Amniotic epithelial cell (primary cell): ENCODE results near the gene NDUFS8.

Source experiments
- DNase-seq: peaks from one replicate; pipeline ENCODE4 v3.0.0-alpha.2; 2010; ENCODE audit warnings: low read depth

Gene NDUFS8

DNA sequence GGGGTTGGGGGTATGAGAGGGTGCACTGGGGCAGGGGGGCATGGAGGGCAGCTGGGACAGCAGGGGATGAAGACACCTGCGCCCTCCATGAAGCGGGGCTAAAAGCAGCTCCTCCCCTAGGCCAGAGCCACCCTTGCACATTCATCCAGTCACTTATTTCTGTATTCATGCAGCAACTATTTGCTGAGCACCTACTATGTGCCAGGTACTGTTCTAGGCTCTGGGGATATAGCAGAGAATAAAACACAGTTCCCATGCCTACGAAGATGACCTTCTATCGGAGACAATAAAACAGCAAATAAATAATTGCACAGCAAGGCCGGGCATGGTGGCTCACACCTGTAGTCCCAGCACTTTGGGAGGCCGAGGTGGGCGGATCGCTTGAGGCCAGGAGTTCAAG, 15.0 kb upstream of the NDUFS8 start:
- no peak for DNase-seq

DNA sequence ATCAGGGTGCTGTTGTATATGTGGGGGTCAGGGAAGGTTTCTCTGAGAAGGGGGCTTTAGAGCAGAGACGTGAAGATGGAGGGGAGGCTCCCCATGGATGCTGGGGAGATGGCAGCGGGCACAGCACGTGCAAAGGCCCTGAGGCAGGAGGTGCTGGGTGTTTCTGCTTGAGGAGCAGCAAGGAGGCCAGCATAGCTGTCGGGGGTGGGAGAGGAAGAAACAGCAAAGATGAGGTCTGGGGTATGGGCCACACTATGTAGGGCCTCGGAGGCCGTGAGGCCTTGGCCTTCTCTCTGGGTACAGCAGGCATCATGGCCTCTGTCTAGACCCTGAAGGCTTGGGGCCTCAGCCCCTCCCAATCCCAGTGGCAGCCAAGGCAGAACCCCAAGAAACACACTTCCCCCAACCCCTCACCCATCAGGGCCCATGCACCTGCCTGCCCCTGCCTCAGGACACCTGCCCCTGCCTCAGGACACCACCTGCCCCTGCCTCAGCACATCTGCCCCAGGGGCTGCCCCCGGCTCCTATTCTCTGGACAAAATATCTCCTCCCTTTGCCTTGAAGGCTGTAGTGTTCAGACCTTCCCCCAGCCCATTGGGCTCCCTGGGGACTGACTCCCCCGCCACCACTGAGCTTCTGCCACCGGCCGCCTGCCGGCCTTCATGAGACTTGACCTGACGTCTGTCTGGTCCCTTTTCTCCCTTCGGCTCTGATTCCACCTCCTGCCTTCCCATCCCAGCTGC, 14.1 kb upstream of the NDUFS8 start:
- DNase-seq: no peak

DNA sequence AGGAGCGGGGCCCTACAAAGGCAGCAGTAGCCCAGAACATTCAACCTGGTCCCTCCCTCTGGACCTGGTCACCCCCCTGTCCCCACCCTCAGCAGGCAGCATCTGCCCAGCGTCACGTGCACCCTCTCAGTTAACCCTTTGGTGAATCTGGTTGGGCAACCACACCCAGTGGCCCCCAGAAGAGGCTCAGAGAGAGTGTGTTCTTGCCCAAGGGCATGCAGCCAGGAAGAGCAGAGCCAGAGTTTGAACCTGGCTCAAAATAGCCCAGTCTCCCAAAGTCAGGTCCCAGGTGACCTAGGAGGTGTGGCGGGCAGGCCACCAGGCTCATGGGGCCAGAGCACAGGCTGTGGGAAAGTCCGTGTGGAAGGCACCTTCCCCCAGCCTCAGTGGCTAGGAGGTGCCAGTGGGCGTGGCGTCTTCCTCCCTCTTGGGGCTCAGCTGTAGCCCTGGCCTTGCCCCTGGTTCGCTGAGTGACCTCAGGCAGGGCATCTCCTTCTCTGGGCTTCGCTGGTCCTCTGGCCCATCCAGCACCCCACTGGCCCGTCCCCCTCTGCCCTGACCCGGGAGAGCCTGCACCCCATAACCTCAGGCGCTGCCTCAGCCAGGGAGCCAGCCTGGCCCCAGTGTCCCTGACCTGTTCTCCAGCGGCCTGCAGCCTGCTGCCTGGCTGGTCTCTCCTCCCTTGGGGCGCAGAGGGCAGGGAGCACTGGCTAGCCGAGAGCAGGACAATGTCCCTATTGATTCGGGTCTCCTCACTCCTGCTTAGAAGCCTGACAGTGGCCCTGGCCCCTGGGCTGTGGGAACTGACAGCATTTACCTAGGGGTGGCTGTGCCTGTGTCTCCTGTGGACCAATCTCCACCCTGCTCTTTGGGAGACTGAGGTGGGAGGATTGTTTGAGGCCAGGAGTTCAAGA, 13.3 kb upstream of the NDUFS8 start:
- no peak for DNase-seq

DNA sequence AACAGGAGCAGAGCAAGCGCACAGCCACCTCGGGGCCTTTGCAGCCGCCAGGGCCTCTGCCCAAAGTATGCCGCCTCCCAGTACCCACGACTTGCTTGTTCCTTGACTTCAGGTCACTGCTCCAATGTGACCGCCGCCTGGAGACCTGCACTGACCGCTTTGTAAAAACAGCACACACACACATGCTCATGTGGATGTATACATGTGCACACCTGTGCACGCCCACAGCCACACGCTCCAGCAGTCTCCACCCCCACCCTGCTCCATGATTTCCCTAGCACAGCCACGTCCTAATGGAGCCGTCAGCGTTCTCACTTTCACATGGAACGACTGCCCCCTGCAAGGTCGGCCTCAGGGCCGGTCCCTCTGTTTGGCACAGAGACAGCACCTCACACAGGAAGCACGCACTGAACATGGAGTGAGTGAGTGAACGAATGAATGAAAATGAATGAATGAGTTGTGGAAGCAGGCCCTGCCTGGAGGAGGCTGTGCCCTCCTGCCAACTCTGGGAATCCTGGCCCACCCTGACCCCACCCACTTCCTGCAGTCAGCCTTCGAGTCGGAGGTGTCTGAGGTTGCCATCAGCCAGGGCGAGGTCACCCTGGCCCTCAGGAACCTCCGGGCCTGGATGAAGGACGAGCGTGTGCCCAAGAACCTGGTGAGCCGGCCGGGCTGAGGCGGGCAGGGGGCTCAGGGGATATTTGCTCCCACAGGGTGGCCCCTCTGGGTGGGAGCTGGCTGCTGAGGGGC, 12.3 kb upstream of the NDUFS8 start:
- DNase-seq: no peak

DNA sequence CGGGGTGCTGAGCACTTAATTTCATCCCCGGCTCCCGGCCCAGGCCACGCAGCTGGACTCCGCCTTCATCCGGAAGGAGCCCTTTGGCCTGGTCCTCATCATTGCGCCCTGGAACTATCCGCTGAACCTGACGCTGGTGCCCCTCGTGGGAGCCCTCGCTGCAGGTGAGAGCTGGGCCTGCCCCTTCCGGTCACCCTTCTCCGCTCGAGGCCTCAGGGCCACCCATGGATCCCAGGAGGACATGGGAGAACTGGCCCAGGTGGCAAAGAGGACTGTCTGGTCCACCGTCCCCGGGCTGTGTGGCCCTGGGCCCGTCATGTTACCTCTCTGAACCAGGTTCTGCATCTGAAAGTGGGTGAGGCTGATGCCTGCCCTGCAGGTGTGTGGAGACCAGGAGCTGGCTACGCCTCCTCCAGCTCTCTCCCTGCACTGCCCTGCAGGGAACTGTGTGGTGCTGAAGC, 11.7 kb upstream of the NDUFS8 start:
- DNase-seq: no peak

DNA sequence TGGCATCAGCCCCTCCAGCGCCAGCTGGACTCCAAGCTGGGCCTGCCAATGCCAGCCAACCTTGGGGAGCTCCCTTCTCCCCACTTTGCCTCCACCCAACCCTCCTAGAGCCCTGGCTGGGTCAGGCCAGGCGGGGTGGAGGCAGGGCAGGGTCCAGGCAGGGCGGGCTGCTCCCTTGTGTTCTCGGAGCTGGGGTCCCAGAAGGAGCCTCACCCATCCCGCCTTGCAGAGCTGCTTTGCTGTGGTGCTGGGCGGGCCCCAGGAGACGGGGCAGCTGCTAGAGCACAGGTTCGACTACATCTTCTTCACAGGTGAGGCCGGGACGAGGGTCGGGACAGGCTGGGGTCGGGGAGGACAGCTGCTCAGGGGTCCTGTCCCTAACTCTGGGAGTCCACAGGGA, 11.0 kb upstream of the NDUFS8 start:
- no peak for DNase-seq

DNA sequence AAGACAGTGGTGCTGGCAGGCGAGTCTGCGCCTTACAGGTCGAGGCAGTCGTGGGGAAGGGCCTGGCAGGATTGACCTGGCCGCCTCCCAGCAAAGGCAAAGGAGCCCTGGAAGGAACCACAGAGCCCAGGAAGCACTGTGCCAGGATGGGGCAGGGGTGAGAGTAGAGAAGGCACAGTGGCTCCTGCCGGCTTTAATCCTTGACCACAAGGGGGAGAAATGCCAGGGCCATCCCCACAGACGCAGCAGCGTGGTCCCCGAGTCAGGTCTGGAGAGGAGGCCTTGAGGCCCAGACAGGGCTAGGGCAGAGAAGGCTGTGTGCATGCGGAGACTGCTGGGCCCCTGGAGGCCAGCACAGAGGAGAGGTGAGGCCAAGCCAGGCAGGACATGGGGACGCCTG, 9.9 kb upstream of the NDUFS8 start:
- DNase-seq: peak; percentile 44

DNA sequence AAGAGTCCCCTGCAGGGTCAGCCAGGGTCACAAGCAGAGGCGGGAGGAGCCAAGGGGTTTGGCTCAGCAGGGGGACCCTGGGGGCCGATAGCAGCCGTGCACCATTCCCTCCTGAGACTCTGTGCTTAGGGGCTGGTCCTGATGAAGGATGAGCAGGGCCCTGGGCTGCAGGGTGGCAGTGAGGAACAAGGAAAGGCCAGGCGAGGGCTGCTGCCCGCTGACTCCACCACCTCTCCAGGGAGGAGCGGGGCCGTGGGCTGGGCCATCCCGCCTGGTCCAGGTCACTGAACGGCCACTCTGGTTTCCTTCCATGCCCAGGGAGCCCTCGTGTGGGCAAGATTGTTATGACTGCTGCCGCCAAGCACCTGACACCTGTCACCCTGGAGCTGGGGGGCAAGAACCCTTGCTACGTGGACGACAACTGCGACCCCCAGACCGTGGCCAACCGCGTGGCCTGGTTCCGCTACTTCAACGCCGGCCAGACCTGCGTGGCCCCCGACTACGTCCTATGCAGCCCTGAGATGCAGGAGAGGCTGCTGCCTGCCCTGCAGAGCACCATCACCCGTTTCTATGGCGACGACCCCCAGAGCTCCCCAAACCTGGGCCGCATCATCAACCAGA, 9.2 kb upstream of the NDUFS8 start:
- DNase-seq: no peak

DNA sequence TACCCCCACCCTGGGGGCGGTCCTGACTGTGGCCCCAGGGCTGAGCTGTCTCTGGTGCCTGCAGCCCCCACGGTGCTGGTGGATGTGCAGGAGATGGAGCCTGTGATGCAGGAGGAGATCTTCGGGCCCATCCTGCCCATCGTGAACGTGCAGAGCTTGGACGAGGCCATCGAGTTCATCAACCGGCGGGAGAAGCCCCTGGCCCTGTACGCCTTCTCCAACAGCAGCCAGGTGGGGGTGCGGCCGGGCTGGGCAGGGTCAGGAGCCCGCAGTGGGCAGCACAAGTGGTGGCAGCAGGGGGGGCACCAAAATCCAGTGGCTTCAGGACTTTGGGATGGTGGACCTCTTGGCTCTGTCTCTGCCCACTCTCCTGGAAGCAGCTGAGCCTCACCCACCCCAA, 8.0 kb upstream of the NDUFS8 start:
- DNase-seq: no peak

DNA sequence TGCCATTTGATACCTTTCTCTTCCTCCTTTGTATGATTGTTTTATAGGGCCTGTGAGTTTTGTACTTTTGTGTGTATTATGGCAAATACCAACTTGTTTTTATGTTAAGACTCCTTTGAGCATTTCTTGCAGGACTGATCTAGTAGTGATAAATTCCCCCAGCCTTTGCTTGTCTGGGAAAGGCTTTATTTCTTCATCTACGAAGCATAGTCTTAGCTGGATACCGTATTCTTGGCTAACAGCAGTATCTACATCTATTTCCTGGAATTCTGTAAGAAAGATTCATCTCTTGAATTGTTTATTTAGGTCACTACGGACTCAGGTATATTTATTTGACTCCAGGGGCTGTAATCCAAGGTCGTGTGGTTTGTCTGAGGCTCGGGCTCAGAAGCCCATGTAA, 6.0 kb upstream of the NDUFS8 start:
- no peak for DNase-seq

DNA sequence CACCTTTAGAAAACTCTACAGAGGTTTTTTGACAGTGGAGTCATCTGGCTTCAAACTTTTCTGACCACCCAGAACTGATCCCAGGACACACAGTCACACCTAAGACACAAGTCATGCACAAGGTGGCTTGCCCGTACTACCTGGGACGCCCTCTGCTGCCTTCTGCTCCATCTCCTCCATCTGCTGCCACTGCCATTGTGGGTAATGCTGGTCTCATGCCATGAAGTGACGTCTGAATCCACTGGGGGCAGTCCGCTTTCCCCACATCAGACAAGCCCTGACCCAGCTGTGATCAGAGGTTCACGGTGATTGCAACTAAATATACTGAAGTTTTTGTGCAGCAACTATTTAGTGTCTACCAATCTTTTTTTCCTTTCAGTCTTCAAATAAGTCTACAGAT, 5.4 kb upstream of the NDUFS8 start:
- no peak for DNase-seq

DNA sequence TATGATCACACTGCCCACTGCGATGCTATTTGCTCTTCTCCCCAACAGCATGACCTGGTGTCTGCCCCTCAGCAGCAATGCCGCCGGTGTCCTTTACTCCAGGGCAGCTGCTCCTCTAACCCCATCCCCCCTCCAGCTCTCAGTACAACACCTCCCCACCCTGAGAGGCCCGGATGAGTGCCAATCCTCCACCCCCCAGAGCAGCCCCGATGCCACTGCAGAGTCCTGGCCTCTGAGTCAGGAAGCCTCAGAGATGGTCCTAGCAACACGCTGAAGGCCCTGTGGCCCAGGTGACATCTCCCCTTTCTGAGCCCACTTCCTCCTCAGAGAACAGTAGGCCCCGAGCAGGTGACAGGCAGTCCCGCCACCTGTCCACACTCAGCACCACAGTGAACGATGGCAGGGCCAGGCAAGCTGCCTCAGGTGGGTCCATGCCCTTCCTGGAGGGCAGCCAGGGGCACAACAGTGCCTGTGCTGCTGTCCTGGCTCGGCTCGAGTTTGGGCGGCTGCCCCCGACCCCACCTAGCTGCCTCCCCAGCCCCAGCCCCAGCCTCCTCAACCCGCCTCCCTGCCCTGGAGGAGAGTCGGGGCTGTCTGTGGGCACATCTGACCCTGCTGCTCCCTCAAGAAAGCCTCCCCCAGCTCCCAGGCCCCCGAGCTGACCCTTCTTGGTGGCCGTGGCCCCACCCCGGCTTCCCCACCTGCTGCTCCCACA, 3.9 kb upstream of the NDUFS8 start:
- no peak for DNase-seq

DNA sequence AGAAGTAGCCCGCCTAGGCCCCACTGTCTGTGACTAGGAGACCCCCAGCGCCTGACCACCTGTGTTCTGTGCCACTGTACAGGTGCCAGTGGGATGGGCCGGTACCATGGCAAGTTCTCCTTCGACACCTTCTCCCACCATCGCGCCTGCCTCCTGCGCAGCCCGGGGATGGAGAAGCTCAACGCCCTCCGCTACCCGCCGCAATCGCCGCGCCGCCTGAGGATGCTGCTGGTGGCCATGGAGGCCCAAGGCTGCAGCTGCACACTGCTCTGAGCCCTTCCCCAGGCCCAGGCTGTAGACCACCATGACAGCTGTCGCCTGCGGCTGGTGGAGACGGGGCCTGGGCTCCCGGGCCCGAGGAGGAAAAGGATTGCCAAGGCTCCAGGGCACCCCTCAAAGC, 2.8 kb upstream of the NDUFS8 start:
- no peak for DNase-seq

DNA sequence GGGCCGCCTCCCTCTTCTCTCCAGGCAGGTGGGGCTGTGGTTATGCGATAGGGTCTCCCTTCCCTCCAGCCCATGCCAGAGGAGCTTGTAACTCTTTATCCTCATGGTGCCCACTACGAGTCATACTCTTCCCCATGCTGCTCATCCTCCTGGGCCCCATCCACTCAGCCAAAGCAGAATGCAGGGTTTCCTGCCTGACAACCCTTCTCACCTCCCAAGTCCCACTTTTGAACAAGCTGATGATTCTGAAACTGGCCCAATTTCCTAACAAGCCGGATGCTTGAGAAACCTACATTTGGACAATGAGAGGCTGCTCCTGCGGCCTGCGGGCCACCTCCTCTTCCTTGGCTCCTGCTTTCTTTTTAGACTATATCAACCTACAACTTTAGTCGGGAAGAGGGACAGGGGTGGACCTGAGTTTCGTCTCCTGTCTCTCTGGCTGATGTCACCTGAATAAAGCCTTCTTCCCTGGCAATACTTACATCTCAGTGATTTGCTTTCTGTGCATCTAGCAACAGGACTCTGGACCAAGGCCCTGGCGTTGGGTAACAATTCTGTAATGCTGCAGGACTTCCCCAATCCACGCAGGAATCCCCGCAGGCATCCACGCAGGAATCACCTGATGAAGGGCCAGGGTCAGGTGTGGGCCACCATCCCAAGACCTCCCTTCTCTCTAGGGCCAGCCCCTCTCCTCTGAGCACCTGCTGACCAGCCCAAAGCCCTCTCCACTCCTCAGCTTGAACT, 1.5 kb upstream of the NDUFS8 start:
- DNase-seq: no peak

DNA sequence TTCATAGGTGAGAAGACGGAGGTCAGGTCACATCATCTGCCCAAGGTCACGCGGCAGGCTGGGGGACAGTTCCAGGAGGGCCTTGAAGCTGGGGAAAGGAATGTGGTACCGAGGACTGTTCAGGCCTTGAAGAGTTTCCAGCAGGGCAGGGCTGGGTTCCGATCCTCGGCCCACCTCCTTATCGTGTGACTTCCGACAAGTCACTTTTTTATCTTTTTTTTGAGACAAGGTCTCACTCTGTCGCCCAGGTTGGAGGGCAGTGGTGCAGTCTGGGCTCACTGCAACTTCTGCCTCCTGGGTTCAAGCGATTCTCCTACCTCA, 623 bp downstream of the NDUFS8 start:
- DNase-seq: no peak

DNA sequence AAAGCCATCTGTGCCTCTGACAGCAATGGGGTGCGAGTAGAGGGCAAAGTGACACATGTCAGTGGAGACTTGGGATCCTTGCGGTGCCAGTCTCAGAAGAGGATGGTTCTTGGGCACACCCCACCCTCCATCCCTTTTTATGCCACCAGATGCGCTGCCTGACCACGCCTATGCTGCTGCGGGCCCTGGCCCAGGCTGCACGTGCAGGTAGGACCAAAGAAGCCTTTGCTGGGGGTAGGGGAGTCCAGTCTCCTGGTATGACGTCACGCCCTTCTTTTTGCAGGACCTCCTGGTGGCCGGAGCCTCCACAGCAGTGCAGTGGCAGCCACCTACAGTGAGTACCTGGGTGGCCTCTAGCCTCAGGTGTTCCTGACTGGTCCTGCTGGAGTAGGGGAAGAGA, 1.5 kb downstream of the NDUFS8 start:
- no peak for DNase-seq

DNA sequence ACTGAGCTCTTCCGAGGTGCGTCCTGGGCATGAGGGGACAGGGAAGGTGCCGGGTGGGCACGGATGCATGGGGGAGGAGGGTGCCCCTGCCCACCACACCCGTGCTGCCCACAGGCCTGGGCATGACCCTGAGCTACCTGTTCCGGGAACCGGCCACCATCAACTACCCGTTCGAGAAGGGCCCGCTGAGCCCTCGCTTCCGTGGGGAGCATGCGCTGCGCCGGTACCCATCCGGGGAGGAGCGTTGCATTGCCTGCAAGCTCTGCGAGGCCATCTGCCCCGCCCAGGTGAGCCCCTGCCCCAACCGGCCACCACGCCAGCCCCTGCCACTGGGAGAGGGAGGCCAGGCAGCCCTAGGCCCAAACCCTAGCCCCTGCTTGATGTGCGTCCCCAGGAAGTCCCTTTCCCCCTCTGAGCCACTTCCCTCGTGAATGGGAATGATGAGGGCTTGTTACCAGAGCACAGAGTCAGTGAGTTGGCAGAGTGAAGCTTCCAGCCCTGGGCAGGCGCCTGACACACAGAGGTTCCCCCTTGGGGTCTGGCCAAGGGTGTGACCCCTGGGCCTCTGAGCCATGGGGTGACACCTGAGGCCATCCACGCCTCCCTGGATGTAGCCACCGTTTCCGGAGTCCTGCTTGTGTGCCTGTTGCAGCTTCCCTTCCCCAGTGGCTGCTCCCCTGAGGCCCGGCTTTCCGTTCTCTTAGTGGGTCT, 2.7 kb downstream of the NDUFS8 start:
- no peak for DNase-seq

DNA sequence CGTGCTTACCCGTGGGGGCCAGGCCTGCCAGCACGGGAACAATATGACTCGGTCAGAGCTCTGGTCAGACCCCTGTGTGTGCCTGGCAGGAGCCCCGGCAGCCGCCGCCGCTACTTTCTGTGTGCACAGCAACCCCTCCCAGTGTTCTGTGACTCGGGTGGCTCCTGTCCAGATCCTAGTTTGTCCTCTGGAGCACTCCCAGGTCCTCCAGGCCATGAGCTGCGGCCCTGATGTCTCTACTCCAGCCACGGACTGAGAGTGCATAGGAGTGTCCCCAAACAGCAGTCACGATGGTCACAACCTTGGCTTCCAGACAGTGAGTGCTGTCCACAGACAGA, 3.2 kb downstream of the NDUFS8 start:
- no peak for DNase-seq

DNA sequence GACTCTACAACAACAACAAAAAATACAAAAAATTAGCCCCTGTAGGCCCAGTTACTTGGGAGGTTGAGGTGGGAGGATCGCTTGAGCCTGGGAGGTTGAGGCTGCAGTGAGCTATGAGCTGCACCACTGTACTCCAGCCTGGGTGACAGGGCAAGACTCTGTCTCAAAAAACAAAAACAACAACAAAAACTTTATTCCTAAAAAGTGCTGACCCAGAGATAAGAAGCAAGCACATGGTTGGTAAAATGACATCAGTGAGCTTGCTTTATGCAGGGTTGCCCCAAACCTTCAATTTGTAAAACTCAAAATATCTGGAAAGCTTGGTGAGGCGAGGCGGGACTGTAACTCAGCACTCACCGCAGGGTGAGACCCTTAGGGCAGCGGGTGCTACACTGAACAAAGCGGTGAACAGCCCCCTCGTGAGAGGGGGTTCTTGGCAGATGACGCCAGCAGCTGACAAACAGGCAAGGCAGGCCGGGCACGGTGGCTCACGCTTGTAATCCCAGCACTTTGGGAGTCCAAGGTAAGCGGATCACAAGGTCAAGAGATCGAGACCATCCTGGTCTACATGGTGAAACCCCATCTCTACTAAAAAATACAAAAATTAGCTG, 4.9 kb downstream of the NDUFS8 start:
- no peak for DNase-seq

DNA sequence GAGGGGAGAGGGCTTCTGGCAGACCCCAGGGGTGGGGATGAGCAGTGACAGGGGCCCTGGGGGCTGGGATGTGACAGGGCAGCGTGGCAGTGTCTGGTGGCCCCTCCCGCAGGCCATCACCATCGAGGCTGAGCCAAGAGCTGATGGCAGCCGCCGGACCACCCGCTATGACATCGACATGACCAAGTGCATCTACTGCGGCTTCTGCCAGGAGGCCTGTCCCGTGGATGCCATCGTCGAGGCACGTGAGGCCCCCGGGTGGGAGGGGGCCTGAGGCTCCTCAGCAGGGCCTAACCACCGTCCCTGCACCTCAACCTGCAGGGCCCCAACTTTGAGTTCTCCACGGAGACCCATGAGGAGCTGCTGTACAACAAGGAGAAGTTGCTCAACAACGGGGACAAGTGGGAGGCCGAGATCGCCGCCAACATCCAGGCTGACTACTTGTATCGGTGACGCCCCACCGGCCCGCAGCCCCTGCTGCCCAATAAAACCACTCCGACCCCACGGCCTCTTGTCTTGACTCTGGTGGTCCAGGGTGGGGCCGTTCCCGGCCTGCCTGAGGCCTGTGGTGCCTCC, 5.7 kb downstream of the NDUFS8 start:
- DNase-seq: no peak
